GM12878 (cell line): ENCODE measurements around the gene SHD. TPM values are rescaled to one million over a fixed set of nuclear protein-coding genes. Genes with fewer than 3 reads are reported as not detected.
A peak's percentile ranks its signal among the peaks of the same experiment; 100 is the strongest.

Source experiments
- ATAC-seq: fragments of 200-7000 bp; cut with Tn5 transposase; 3 replicates; pipeline ENCODE4 v1.9.1; 2020; ENCODE audit warnings: mild to moderate bottlenecking, moderate library complexity
- BruUV-seq: library from RNA; stranded (reverse); fragments of 400-500 nt; replicated peaks from 2 replicates; lab custom pipeline; 2021; lab: Mats Ljungman, UMichigan
- CTCF ChIA-PET: fragments of 300-600 bp; sonication (Branson Sonifier 250); formaldehyde crosslinking; extraction: SDS; loops from one replicate; lab custom pipeline; 2021; ENCODE audit warnings: inconsistent platforms; lab: Yijun Ruan, JAX
- POLR2A ChIA-PET: fragments of 350-600 bp; formaldehyde crosslinking; extraction: SDS; loops from one replicate; lab custom pipeline; 2021; ENCODE audit warnings: inconsistent platforms; lab: Charles Lee
- RAD21 ChIA-PET: fragments of 300-600 bp; sonication (Branson Sonifier 250); formaldehyde crosslinking; loops from one replicate; lab custom pipeline; 2023; ENCODE audit warnings: antibody characterized with exemption; ENCODE audit not compliant: unreplicated experiment; lab: Charles Lee
- SMC1A ChIA-PET: fragments of 300-600 bp; sonication (Branson Sonifier 250); formaldehyde crosslinking; loops from one replicate; lab custom pipeline; 2023; ENCODE audit not compliant: unreplicated experiment, uncharacterized antibody; lab: Charles Lee
- DNase-seq: peaks from one replicate; pipeline ENCODE4 v3.0.0-alpha.2; 2011; ENCODE audit warnings: low read depth, low spot score
- FAIRE-seq: peaks from 3 replicates; lab custom pipeline; 2011; peaks lifted over from hg19 to GRCh38; lab: Jason Lieb, UNC
- H2AFZ ChIP-seq: 2 replicates; pipeline ENCODE4 v1.6.0; 2011; ENCODE audit warnings: low read depth, low read length, control low read depth; ENCODE audit not compliant: control insufficient read depth
- H3K27ac ChIP-seq: 2 replicates; pipeline ENCODE4 v1.5.1; 2011; ENCODE audit warnings: control low read depth; ENCODE audit not compliant: control insufficient read depth, insufficient read depth
- H3K27me3 ChIP-seq, 2 experiments: replicated peaks in 1 of 2; 2 replicates each; pipeline versions ENCODE4 v1.6.0 to v1.6.1; 2011; ENCODE audit warnings: low read length in 1 of 2; ENCODE audit not compliant: control insufficient read depth in 2 of 2, insufficient read depth in 2 of 2
- H3K36me3 ChIP-seq, 2 experiments: 2 replicates each; pipeline ENCODE4 v1.5.1; 2011; ENCODE audit warnings: low read length in 1 of 2; ENCODE audit not compliant: control insufficient read depth in 2 of 2, insufficient read depth in 2 of 2
- H3K4me1 ChIP-seq: 2 replicates; pipeline ENCODE4 v1.6.1; 2011; ENCODE audit warnings: mild to moderate bottlenecking, low read length, moderate library complexity, mixed read lengths; ENCODE audit not compliant: control insufficient read depth, insufficient read depth
- H3K4me2 ChIP-seq: 2 replicates; pipeline ENCODE4 v1.6.0; 2011; ENCODE audit warnings: control low read depth; ENCODE audit not compliant: control insufficient read depth, insufficient read depth
- H3K4me3 ChIP-seq: fragments of 200-600 bp; sonication (generic); 2 replicates; pipeline ENCODE4 v1.5.1; 2016
- H3K79me2 ChIP-seq: 2 replicates; pipeline ENCODE4 v1.6.0; 2011; ENCODE audit warnings: low read length; ENCODE audit not compliant: control insufficient read depth, insufficient read depth
- H3K9ac ChIP-seq: 2 replicates; pipeline ENCODE4 v1.8.0; 2011; ENCODE audit warnings: low read length, control low read depth, mixed read lengths; ENCODE audit not compliant: control insufficient read depth, insufficient read depth
- H3K9me3 ChIP-seq: replicated peaks from 3 replicates; pipeline ENCODE4 v1.5.1; 2011; ENCODE audit warnings: mild to moderate bottlenecking, low read length; ENCODE audit not compliant: control insufficient read depth, insufficient read depth
- H4K20me1 ChIP-seq: 2 replicates; pipeline ENCODE4 v1.6.0; 2011; ENCODE audit not compliant: control insufficient read depth, insufficient read depth
- CBFB ChIP-seq: IDR thresholded peaks from 2 replicates; pipeline ENCODE4 v1.6.1; 2016; ENCODE audit warnings: antibody characterized with exemption, low read depth
- CREB1 ChIP-seq: IDR thresholded peaks from 2 replicates; pipeline ENCODE4 v1.6.1; 2012; ENCODE audit warnings: low read depth, mild to moderate bottlenecking, inconsistent platforms
- FOS ChIP-seq: IDR thresholded peaks from 3 replicates; pipeline ENCODE4 v1.6.1; 2011; ENCODE audit warnings: borderline replicate concordance; ENCODE audit not compliant: insufficient read length; ENCODE audit errors: extremely low read depth
- HDAC6 ChIP-seq: fragments of 200-600 bp; sonication (generic); IDR thresholded peaks from one replicate; pipeline ENCODE4 v1.8.0; 2017; ENCODE audit warnings: antibody characterized with exemption; ENCODE audit not compliant: unreplicated experiment
- IRF5 ChIP-seq: fragments of 450-650 bp; IDR thresholded peaks from 2 replicates; pipeline ENCODE4 v1.6.1; 2017; ENCODE audit warnings: borderline replicate concordance
- MXI1 ChIP-seq: fragments of 150-350 bp; IDR thresholded peaks from 2 replicates; pipeline ENCODE4 v1.6.1; 2011; ENCODE audit warnings: low read depth, mild to moderate bottlenecking, inconsistent platforms, low read length, improper control_type of control experiment
- NFYB ChIP-seq: IDR thresholded peaks from 2 replicates; pipeline ENCODE4 v1.6.1; 2011; ENCODE audit warnings: low read depth, mild to moderate bottlenecking, low read length, improper control_type of control experiment, moderate library complexity; ENCODE audit not compliant: insufficient read depth
- RBBP5 ChIP-seq: fragments of 200-600 bp; sonication (generic); conservative IDR thresholded peaks from 2 replicates; pipeline ENCODE4 v1.6.1; 2016
- SREBF2 ChIP-seq: IDR thresholded peaks from 2 replicates; pipeline ENCODE4 v1.6.1; 2012; ENCODE audit warnings: mild to moderate bottlenecking, low read length
- ZNF207 ChIP-seq: fragments of 450-650 bp; IDR thresholded peaks from 2 replicates; pipeline ENCODE4 v1.6.1; 2014; ENCODE audit warnings: antibody characterized with exemption, mild to moderate bottlenecking, borderline replicate concordance
- WGBS: methylation state at CpG from one replicate; pipeline ENCODE4 v1.1.6; 2016; ENCODE audit warnings: low lambda C conversion rate; ENCODE audit not compliant: insufficient replicate concordance, insufficient coverage; ENCODE audit errors: missing lambda C conversion rate; 5-methylcytosine and 5-hydroxymethylcytosine counted together
- in situ Hi-C: fragments of 300-500 bp; cut with MboI; formaldehyde crosslinking; loops from 9 replicates; pipeline ENCODE4 v1.14.3; 2018; ENCODE audit warnings: mixed read lengths
- intact Hi-C: fragments of 100-400 bp; cut with micrococcal nuclease; formaldehyde crosslinking; loops from one replicate; pipeline ENCODE4 v1.14.2; 2022; ENCODE audit not compliant: unreplicated experiment
- polyA plus RNA-seq, 11 experiments: library from polyadenylated mRNA; depleted of rRNA in 4 of 11; unstranded in 6 of 11; stranded (reverse) in 5 of 11; fragments of >200 nt; fragmentation: Nextera tagmentation in 4 of 11; fragmentation: Illumina TruSeq in 1 of 11; extraction: Ambion mirVana in 4 of 11; extraction: Trizol in 1 of 11; gene quantifications; 1 replicate in 1 of 11; 2 replicates in 10 of 11; pipeline versions ENCODE4 v1.2.1 to v1.2.3, GENCODE V29; 2011 to 2016; ENCODE audit warnings: inconsistent platforms in 2 of 11, missing spikeins in 2 of 11, low read depth in 1 of 11
- total RNA-seq, 4 experiments: library from RNA; depleted of rRNA in 3 of 4; stranded (reverse); fragments of >200 nt in 3 of 4; fragmentation: Illumina TruSeq in 1 of 4; extraction: Trizol in 1 of 4; gene quantifications; 2 replicates each; pipeline versions ENCODE4 v1.2.1 to v1.2.3, GENCODE V29; 2013 to 2021

SHD gene
- total and polyA plus RNA-seq, 10 of the 15 experiments (the other 5 are each of a cell fraction or from before 2014, with no cell fraction given) = 0.09 TPM; not detected in 9

- DNase-seq (no peak), ATAC-seq (no peak), FAIRE-seq (no peak)
- peak; percentile 70 for TF ChIP-seq HDAC6
- no peak for TF ChIP-seq SREBF2
- BruUV-seq = no TSS peak
- no peak overlapping the region for H2AFZ ChIP-seq
- H3K79me2 ChIP-seq = no peaks in the 10 kb centered on the region
- in situ Hi-C loops (no loop called here), intact Hi-C loops (no loop called here)
- no peaks in the 10 kb centered on the region for H3K4me1 ChIP-seq
- ChIA-PET RAD21 (no interaction called here), POLR2A (no interaction called here), SMC1A (no interaction called here), CTCF (no interaction called here)
- WGBS = 22% methylated on average over 36 of the region's 71 CpGs
- no peaks in the 10 kb centered on the region; a peak in 2 of 4 replicates for H3K27me3 ChIP-seq
- no peak overlapping the region for H3K9ac ChIP-seq
- no peak overlapping the region for H3K4me2 ChIP-seq
- H3K27ac ChIP-seq = no peak overlapping the region
- H3K9me3 ChIP-seq = no peaks in the 10 kb centered on the region
- no peak overlapping the region for H3K4me3 ChIP-seq
- no peaks in the 10 kb centered on the region for H3K36me3 ChIP-seq
- no peaks in the 10 kb centered on the region for H4K20me1 ChIP-seq
Measured at GRCh38 chr19:4279530-4280422, 710 bp downstream of the SHD start.

- FAIRE-seq (no peak), ATAC-seq (peak; percentile 84), DNase-seq (no peak)
- intact Hi-C loops (no loop called here), in situ Hi-C loops (no loop called here)
- CTCF ChIA-PET = interaction anchor here (0.5 to 1.4 kb wide), 3 partner anchors 65 to 285 kb away, joined by 3 to 5 read pairs (median 3); no protein-coding TSS in a partner anchor
- Histone ChIP-seq H3K9me3 (no peaks in the 10 kb centered on the region), H3K36me3 (no peaks in the 10 kb centered on the region), H3K79me2 (no peaks in the 10 kb centered on the region), H4K20me1 (no peaks in the 10 kb centered on the region), H3K27me3 (no peaks in the 10 kb centered on the region; a peak in 1 of 4 replicates), H3K4me2 (no peak overlapping the region), H2AFZ (no peak overlapping the region), H3K4me3 (no peak overlapping the region), H3K4me1 (no peaks in the 10 kb centered on the region), H3K9ac (no peak overlapping the region), H3K27ac (no peak overlapping the region)
- TF ChIP-seq IRF5 = no peak
- no peak for TF ChIP-seq ZNF207
- no peak for TF ChIP-seq MXI1
- no peak for TF ChIP-seq CBFB
- TF ChIP-seq FOS = no peak
- TF ChIP-seq NFYB = peak; percentile 78
- TF ChIP-seq RBBP5 = no peak
- TF ChIP-seq CREB1 = no peak
- BruUV-seq = no TSS peak
- 52% methylated on average over 20 of the region's 20 CpGs for WGBS
- RAD21 ChIA-PET = no interaction called here
- SMC1A ChIA-PET = interaction anchor here (0.6 kb wide), 1 partner anchor 116 kb away, joined by 3 read pairs; the partner anchor contains the start of gene SH3GL1
- POLR2A ChIA-PET = no interaction called here
Measured at GRCh38 chr19:4284176-4284958, 5.3 kb downstream of the SHD start.
